ENCODE data around the gene RHOG. TPM values are rescaled to one million over a fixed set of nuclear protein-coding genes. Genes with fewer than 3 reads are reported as not detected.
A peak's percentile ranks its signal among the peaks of the same experiment; 100 is the strongest.

RHOG gene
- polyA plus RNA-seq, 2 of the 4 experiments (the other 2 are of a cell fraction), result 41.1 to 64.3 TPM

GRCh38 chr11:3832816-3833215 lies 7.9 kb downstream of the RHOG start:
- ChIA-PET POLR2A (no interaction called here), CTCF (interaction anchor here (1.2 to 2.8 kb wide), 5 partner anchors 7 to 233 kb away, joined by 3 to 18 read pairs (median 4); partner anchors contain the start of genes RHOG and STIM1)
- H3K4me3 ChIP-seq, result no peak overlapping the region
- no peak overlapping the region for H3K27ac ChIP-seq
- no peaks in the 10 kb centered on the region for H3K9me3 ChIP-seq
- DNase-seq (ENCODE audit: low read depth in 1 of 2, low spot score in 1 of 2), result no peak
- no peak for FAIRE-seq
- H3K4me2 ChIP-seq, result no peak overlapping the region
- ATAC-seq, result no peak
- peaks cover 19% of the 10 kb centered on the region for H3K4me1 ChIP-seq
- WGBS (ENCODE audit: missing lambda C conversion rate), result 100% methylated on average over 2 of the region's 2 CpGs
- TF ChIP-seq HOXB13 (CRISPR knock-in tag; IDR thresholded peaks at IDR 0.05; ENCODE audit: low read depth) (no peak), USF2 (IDR thresholded peaks at IDR 0.05) (no peak), HES2 (IDR thresholded peaks at IDR 0.05) (no peak), NFE2L2 (conservative IDR thresholded peaks at IDR 0.05; ENCODE audit: low read length) (no peak), KDM5A (IDR thresholded peaks at IDR 0.05) (no peak), TP53 (CRISPR knock-in tag; IDR thresholded peaks at IDR 0.05) (no peak), BCL3 (IDR thresholded peaks at IDR 0.05) (no peak), RNF2 (IDR thresholded peaks at IDR 0.05; ENCODE audit: borderline replicate concordance, low read depth) (no peak), HDAC2 (IDR thresholded peaks at IDR 0.05) (no peak), EHF (CRISPR knock-in tag; IDR thresholded peaks at IDR 0.05) (no peak)

GRCh38 chr11:3831378-3832239 lies 9.2 kb downstream of the RHOG start:
- ChIA-PET CTCF (interaction anchor here (0.6 to 2.8 kb wide), 7 partner anchors 9 to 241 kb away, joined by 3 to 18 read pairs (median 6); partner anchors contain the start of genes PGAP2, RHOG and STIM1), POLR2A (interaction anchor here (0.9 to 3.4 kb wide), 2 partner anchors 9 to 23 kb away, joined by 3 to 14 read pairs; partner anchors contain the start of gene RHOG)
- Histone ChIP-seq H3K27ac (0 out of 6 replicates have a peak overlapping the region, but pooled peaks of 1 of the 2 experiments have one; percentile 8), H3K4me1 (peaks cover 10% of the 10 kb centered on the region; the same call in 2 of the 3 replicates), H3K4me3 (no peak overlapping the region), H3K9me3 (no peaks in the 10 kb centered on the region), H3K4me2 (no peak overlapping the region)
- FAIRE-seq (no peak), ATAC-seq (peak in 1 of 2 experiments; percentile 12; a peak in 1 of 6 replicates), DNase-seq (ENCODE audit: low read depth in 1 of 2, low spot score in 1 of 2) (no peak)
- 89% methylated on average over 13 of the region's 13 CpGs for WGBS (ENCODE audit: missing lambda C conversion rate)
- TF ChIP-seq ELK1 (IDR thresholded peaks at IDR 0.05; ENCODE audit: low read depth, low read length) (no peak), ZNF302 (CRISPR knock-in tag; IDR thresholded peaks at IDR 0.05) (no peak)

GRCh38 chr11:3830730-3831129 lies 10.0 kb downstream of the RHOG start:
- no peak for FAIRE-seq
- ChIA-PET POLR2A (interaction anchor here (0.9 to 3.4 kb wide), 2 partner anchors 10 to 24 kb away, joined by 3 to 14 read pairs; partner anchors contain the start of gene RHOG), CTCF (interaction anchor here (1.0 to 2.8 kb wide), 5 partner anchors 10 to 242 kb away, joined by 4 to 18 read pairs (median 7); partner anchors contain the start of genes RHOG and STIM1)
- WGBS (ENCODE audit: missing lambda C conversion rate), result 100% methylated on average over 1 of the region's 1 CpG
- Histone ChIP-seq H3K9me3 (no peaks in the 10 kb centered on the region), H3K4me3 (no peak overlapping the region), H3K4me1 (peaks cover 10% of the 10 kb centered on the region; the same call in 2 of the 3 replicates), H3K27ac (no peak overlapping the region), H3K4me2 (no peak overlapping the region)
- DNase-seq (ENCODE audit: low read depth in 1 of 2, low spot score in 1 of 2), result no peak
- TF ChIP-seq RNF2 (IDR thresholded peaks at IDR 0.05; ENCODE audit: borderline replicate concordance, low read depth) (no peak), ZC3H11A (IDR thresholded peaks at IDR 0.05) (no peak), EHF (CRISPR knock-in tag; IDR thresholded peaks at IDR 0.05) (no peak), KDM1A (IDR thresholded peaks at IDR 0.05; ENCODE audit: low read depth) (no peak), MAX (IDR thresholded peaks at IDR 0.05) (no peak), RFX5 (IDR thresholded peaks at IDR 0.05) (no peak), HES2 (IDR thresholded peaks at IDR 0.05) (no peak), MAZ (IDR thresholded peaks at IDR 0.05; ENCODE audit: borderline replicate concordance, low read depth, low read length) (no peak), EHMT2 (IDR thresholded peaks at IDR 0.05; ENCODE audit: low read depth) (no peak), BHLHE40 (IDR thresholded peaks at IDR 0.05; ENCODE audit: low read depth, low read length) (no peak), SMC3 (IDR thresholded peaks at IDR 0.05) (no peak), POLR2A (IDR thresholded peaks at IDR 0.05; ENCODE audit: low read length) (no peak), CBX2 (IDR thresholded peaks at IDR 0.05; ENCODE audit: borderline replicate concordance, low read depth) (no peak), CEBPB (IDR thresholded peaks at IDR 0.05) (no peak), RARB (CRISPR knock-in tag; IDR thresholded peaks at IDR 0.05) (no peak), CHD2 (IDR thresholded peaks at IDR 0.05; ENCODE audit: low read length, partially characterized antibody) (no peak), RAD21 (conservative IDR thresholded peaks at IDR 0.05 in 1 of 2, IDR thresholded peaks at IDR 0.05 in 1 of 2) (no peak)
- no peak for ATAC-seq
